Measurements from ENCODE around the gene NHLH1.

Gene NHLH1

DNA sequence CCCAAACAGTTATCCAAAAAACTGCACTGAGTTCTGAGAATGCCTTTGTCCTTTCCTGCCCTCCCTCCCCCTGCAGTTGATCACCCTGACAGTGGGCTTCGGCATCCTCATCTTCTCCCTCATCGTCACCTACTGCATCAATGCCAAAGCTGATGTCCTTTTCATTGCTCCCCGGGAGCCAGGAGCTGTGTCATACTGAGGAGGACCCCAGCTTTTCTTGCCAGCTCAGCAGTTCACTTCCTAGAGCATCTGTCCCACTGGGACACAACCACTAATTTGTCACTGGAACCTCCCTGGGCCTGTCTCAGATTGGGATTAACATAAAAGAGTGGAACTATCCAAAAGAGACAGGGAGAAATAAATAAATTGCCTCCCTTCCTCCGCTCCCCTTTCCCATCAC is 8.8 kb upstream of the NHLH1 start:
- DNase-seq (ENCODE audit: low read depth in 2 of 2, low spot score in 1 of 2) = no peak

DNA sequence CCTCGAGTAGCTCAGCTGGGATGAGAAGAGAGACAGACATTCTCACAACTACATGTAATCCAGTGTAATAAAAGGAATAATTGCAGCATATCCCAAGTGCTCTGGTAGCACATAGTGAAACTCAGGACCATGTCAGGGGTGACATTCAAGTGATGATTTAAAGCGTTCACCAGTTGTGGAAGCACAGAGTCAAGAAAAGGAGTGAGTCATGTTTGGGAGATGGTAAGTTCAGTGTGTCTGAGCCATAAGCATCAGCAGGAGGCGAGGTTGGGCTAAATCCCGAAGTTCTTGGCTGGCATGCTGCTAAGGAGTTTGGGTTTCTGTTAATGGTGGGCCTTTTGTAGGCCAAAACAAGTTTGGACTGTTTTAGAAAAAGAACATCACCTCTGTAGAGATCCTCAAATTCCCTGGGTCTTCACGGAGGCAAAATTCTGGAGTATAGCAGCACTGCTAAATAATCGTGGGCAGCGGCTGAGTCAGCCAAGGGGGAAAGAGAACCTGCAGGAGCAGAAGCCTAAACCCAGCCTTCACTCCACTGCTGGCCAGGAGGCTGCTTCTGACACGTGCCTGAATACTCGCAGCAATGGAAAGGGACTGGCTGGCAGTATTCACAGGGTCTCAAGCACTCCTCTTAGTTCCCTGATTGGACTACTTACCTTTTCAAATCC is 7.2 kb upstream of the NHLH1 start:
- DNase-seq (ENCODE audit: low read depth in 2 of 2, low spot score in 1 of 2) = no peak

GRCh38 chr1:160360227-160360695 is 6.6 kb upstream of the NHLH1 start:
- no peak for DNase-seq (ENCODE audit: low read depth in 2 of 2, low spot score in 1 of 2)

DNA sequence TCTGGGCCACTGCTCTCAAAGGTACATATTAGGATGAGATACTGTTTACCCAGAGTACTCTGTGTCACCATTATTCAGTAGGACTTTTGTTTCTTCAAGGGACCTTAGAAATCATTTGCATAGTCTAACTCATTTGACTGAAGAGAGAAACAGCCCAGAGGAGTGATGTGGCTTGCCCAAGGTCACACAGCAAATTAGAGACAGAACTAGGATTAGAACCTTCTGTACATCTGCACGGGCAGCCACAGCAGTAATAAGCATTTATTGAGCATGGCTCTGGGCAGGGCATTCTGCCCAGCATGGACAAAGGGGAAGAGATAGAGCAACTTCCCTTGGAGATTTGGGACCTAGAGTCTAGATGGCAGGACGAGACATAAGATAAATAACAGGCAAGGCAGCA is 5.7 kb upstream of the NHLH1 start:
- no peak for DNase-seq (ENCODE audit: low read depth in 2 of 2, low spot score in 1 of 2)

DNA sequence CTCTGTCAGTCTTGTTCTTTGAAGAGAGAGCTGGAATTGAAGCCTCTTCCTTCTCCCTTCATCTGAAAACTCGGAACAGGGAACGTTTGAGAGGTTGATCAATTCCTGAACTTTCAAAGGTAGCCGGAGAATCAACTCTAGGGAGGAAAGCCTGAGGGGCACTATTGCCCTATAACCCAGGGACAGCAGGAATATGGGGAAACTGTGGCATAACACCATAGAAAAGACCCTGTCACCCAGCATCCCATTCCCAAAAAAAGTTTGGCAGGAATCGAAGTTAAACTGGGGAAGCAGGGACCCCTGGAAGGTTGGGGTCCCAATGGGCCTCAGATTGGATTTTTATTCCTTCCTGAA is 5.1 kb upstream of the NHLH1 start:
- DNase-seq (ENCODE audit: low read depth in 2 of 2, low spot score in 1 of 2) = no peak

- no peak for DNase-seq (ENCODE audit: low read depth in 2 of 2, low spot score in 1 of 2)
These were observed 4.5 kb upstream of the NHLH1 start for GRCh38 chr1:160362168-160362957.

DNA sequence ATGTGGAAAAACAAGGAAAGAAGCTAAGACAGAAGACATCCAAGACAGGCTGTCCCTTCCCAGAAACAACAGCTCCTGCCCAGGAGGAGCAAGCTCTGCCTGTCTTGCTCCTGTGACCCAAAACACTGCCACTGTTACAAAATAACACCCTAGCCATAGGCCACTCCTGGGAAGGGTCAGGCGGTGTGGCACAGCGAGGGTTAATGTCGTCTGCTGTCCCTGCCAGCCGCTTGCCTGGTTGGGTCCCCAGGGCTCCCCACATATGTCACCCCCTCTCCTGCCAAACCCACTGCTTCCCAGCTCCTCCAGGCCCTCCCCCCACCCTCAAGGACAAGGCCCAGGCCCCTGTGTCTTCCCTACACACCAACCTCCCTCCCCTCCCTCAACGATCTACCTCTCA is 3.9 kb upstream of the NHLH1 start:
- DNase-seq (ENCODE audit: low read depth in 2 of 2, low spot score in 1 of 2) = no peak

- no peak for DNase-seq (ENCODE audit: low read depth in 2 of 2, low spot score in 1 of 2)
These were observed 2.7 kb upstream of the NHLH1 start for GRCh38 chr1:160363951-160364735.

GRCh38 chr1:160365325-160365724 is 1.5 kb upstream of the NHLH1 start:
- DNase-seq (ENCODE audit: low read depth in 2 of 2, low spot score in 1 of 2) = no peak

DNA sequence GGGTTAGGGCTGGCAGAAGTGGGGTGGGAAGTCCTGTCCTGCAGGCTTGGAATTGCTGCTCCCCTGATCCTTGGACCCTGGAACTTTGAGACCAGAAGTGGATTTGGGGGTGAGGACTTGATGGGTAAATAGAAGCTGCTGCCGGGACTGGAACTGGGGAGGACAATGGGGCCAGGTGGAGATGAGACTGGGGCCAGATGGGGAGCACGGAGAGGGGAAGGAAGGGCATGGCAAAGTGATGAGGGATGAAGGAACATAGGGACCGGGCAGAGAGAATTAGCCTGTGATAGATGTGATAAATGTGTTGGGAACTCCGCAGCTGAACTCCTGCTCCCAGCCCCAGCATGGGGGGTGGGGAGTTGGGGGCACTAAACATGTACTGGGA is 637 bp downstream of the NHLH1 start:
- no peak for DNase-seq (ENCODE audit: low read depth in 2 of 2, low spot score in 1 of 2)

DNA sequence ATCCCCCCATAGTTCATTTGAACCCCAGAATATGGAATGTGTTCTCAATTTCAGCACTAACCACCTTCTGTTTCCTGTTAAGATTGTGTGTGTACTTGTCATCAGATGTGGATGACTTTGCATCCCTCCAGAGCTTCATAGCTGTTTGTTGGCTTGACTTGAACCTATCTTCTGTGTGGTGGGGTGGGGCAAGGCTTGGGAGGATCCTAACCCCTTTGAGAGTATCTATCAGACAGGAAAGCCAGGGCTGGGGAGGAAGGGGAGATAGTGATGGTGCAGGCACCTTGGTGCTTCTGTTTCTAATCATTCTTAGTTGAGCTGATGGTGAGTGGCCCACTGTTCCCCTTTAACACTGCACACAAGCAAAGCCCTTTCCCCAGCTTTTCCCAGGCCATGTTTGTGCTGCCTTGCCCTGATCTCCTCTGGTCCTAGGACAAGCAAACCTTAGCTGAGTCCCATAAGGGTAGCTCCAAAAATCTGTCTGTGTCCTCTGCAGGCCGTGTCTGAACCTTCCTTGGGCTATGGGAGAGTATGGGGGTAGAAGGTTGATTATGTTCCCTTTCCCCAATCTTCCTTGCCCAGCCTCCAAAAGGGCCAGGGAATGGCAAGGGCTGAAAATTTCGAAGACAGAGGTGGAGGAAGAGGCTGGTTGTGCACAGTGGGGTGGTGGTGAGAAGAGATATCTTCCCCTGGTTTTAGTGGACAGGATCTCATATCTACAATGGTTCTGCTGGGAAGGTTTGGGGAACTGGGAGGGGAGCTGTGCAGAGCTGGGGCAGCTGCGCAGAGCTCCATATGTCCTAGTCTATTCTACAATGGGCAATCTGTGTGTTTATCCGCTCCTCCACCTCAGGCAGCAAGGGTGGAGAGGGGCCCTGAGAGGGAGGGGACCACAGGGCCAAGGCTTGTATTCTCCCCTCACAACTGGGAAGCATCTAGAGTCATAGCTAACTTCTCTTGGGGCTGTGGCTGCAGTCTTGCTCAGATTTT is 1.4 kb downstream of the NHLH1 start:
- no peak for DNase-seq (ENCODE audit: low read depth in 2 of 2, low spot score in 1 of 2)

DNA sequence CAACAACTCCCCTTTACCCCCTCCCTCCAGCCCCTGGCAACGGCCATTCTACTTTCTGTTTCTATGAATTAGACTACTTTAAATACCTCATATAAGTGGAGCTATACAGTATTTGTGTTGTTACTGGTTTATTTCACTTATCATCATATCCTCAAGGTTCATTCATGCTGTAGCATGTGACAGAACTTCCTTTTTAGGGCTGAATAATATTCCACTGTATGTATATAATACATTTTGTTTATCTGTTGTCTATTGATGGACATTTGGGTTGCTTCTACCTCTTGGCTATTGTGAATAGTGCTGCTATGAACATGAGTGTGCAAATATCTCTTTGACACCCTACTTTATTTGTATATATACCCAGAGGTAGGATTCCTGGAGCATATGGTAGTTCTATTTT is 2.2 kb downstream of the NHLH1 start:
- DNase-seq (ENCODE audit: low read depth in 2 of 2, low spot score in 1 of 2) = no peak

DNA sequence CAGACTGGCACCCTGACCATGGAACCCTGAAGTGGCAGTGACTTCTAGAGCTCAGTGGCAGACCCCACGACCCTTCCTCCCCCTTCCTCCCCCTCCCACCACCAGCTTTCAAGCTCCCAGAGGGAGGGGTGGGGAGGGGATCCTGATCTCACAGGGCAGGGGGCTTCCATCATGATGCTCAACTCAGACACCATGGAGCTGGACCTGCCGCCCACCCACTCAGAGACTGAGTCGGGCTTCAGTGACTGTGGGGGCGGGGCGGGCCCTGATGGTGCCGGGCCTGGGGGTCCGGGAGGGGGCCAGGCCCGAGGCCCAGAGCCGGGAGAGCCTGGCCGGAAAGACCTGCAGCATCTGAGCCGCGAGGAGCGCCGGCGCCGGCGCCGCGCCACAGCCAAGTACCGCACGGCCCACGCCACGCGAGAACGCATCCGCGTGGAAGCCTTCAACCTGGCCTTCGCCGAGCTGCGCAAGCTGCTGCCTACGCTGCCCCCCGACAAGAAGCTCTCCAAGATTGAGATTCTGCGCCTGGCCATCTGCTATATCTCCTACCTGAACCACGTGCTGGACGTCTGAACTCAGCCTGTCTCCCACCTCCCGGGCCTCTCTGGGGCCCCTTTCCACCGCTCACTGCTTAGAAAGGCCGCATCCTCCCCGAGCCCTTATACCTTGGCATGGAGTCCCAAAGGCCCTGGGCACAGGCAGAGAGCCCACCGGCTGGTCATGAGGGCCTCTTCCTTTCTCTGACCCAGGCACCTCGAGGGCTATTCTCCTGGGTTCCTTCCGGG is 3.9 kb downstream of the NHLH1 start:
- no peak for DNase-seq (ENCODE audit: low read depth in 2 of 2, low spot score in 1 of 2)

DNA sequence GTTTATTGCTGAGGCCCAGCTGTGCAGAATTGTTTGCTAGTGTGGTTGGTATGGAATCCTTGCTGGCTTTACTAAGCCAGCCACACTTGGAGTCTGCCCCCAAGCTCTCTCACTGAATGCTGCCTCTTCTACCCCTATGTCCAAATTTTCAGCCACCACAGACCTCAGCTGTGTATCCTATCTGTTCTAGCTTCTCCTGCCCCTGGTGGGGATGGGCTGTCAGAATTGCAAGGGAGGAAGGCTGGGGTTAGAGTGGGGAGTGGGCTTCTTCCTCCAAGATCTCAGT is 4.4 kb downstream of the NHLH1 start:
- DNase-seq (ENCODE audit: low read depth in 2 of 2, low spot score in 1 of 2) = no peak

- no peak for DNase-seq (ENCODE audit: low read depth in 2 of 2, low spot score in 1 of 2)
These were observed 4.9 kb downstream of the NHLH1 start for GRCh38 chr1:160371756-160372155.

DNA sequence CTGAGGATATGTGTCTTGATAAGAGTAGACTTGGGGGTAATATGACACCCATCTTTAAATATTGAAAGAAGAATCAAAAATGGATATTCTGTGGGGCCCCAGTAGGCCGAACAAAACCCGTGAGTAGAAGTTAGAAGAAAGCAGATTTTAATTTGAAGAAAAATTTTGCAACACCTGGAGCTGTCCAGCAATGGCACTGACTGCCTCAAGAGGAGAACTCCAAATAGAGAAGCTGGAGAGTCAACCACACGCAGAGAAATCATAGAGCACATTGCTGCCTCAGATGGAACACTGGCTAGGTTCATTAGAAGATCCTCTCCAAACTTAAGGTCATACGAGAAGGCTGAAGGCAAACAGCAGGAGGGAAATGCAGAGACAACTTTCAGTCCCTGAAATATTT is 6.8 kb downstream of the NHLH1 start:
- DNase-seq (ENCODE audit: low read depth in 2 of 2, low spot score in 1 of 2) = no peak

DNA sequence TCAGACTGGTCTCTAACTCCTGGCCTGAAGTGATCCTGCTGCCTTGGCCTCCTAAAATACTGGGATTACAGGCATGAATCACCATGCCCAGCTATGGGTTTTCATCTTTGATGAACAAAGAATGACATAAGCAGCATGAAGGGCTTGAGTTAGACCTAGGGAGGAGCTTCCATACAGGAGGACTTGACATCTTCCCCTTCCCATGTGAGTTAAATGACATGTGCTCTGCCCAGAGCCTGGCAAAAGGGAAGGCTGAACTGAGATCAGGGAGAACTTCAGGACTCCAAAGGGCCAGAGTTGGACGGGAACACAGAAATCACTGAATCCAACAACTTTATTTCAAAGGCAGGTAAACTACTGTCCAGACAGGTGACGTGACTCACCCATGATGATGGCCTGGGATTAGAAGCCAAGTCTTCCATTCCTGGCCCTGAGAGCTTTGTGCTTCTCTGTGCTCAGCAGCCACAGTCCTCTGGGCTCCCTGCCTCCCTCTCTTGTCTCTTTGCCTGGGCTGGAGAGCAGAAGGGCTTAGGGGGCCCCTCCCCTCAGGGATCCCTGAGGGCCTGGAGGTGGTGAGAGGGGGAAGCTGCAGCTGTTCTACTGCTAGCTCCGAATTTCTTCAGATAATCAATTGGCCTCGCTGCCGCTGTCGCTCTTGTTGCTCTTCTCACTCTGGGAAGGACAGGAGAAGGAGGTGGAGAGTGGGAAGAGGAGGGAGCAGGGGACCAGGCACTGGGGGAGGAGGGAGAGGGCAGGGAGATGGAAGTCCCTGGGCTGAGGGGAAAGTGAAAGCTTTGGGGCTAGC is 7.6 kb downstream of the NHLH1 start:
- DNase-seq (ENCODE audit: low read depth in 2 of 2, low spot score in 1 of 2) = no peak

DNA sequence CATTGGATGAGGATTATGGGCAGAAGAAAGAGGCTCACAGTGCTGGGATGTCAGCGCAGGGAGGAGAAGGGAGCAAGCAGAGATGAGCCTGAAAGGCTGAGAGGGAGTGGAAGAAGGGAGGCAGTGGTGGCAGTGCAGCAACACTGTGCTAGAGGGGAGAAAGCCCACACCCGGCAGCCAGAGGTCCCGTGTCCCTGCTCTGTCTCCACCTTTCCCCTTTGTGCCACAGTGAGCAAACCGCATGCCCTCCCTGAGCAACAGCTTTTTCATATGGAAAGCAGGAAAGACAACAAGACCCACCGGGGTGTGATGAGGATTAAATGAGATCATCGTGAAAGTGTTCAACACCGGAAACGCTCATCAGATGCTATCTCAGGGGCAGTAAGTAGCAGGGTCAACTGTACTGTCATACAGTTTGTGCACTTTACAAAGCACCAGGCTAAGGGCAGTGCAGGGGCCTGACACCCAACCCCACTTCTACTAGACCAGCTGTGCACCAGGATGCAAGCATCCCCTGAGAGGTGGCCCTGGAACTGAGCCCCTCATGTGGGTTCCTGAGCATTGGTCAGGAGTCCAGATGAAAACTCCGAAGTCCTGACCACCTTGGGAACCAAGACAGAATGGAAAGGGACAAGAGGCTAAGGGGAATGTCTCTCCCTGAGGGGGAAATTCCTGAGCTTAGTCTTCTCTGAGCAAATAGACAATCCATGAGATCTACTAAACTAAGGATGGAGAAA is 9.1 kb downstream of the NHLH1 start:
- DNase-seq (ENCODE audit: low read depth in 2 of 2, low spot score in 1 of 2) = no peak
